Measurements from ENCODE around the gene GNL1.

Gene GNL1

GRCh38 chr6:30578051-30578450 is 21.8 kb upstream of the GNL1 start:
- Mint-ChIP-seq H3K27ac (peak overlapping the region; percentile 41), H3K9me3 (no peaks in the 10 kb centered on the region), H3K4me3 (no peak overlapping the region), H3K27me3 (no peaks in the 10 kb centered on the region), H3K36me3 (peaks cover 29% of the 10 kb centered on the region), H3K4me1 (peaks cover 44% of the 10 kb centered on the region)

- H3K4me3 Mint-ChIP-seq, result peak overlapping the region; percentile 99
- no peaks in the 10 kb centered on the region for H3K27me3 Mint-ChIP-seq
- H3K4me1 Mint-ChIP-seq, result peaks cover 83% of the 10 kb centered on the region
- H3K9me3 Mint-ChIP-seq, result no peaks in the 10 kb centered on the region
- peak overlapping the region; percentile 46 for H3K27ac Mint-ChIP-seq
- peaks cover 24% of the 10 kb centered on the region for H3K36me3 Mint-ChIP-seq
Observed at GRCh38 chr6:30573113-30573512, 16.8 kb upstream of the GNL1 start.

GRCh38 chr6:30572148-30572547 is 15.9 kb upstream of the GNL1 start:
- peak overlapping the region; percentile 99 for H3K27ac Mint-ChIP-seq
- peaks cover 81% of the 10 kb centered on the region for H3K4me1 Mint-ChIP-seq
- peaks cover 15% of the 10 kb centered on the region for H3K36me3 Mint-ChIP-seq
- H3K27me3 Mint-ChIP-seq, result no peaks in the 10 kb centered on the region
- H3K9me3 Mint-ChIP-seq, result no peaks in the 10 kb centered on the region
- peak overlapping the region; percentile 99 for H3K4me3 Mint-ChIP-seq

- Mint-ChIP-seq H3K36me3 (peaks cover 14% of the 10 kb centered on the region), H3K27ac (peak overlapping the region; percentile 99), H3K4me3 (peak overlapping the region; percentile 99), H3K27me3 (no peaks in the 10 kb centered on the region), H3K9me3 (no peaks in the 10 kb centered on the region), H3K4me1 (peaks cover 80% of the 10 kb centered on the region)
Observed at GRCh38 chr6:30571762-30572082, 15.4 kb upstream of the GNL1 start.

- Mint-ChIP-seq H3K4me1 (peaks cover 75% of the 10 kb centered on the region), H3K9me3 (no peaks in the 10 kb centered on the region), H3K27ac (peak within 1 kb of the TSS; percentile 99), H3K4me3 (peak within 1 kb of the TSS; percentile 99), H3K27me3 (no peaks in the 10 kb centered on the region), H3K36me3 (peaks cover 11% of the 10 kb centered on the region)
Observed at GRCh38 chr6:30571075-30571761, 14.9 kb upstream of the GNL1 start, which contains the start of gene ABCF1. Gene ABCF1, plus strand, starts transcription at chr6:30571442. Its CDS starts 46 bp downstream, at chr6:30571488.

GRCh38 chr6:30570740-30571074 is 14.4 kb upstream of the GNL1 start:
- H3K27ac Mint-ChIP-seq, result peak overlapping the region; percentile 99
- H3K27me3 Mint-ChIP-seq, result no peaks in the 10 kb centered on the region
- peak overlapping the region; percentile 99 for H3K4me3 Mint-ChIP-seq
- H3K36me3 Mint-ChIP-seq, result peaks cover 11% of the 10 kb centered on the region
- peaks cover 78% of the 10 kb centered on the region for H3K4me1 Mint-ChIP-seq
- no peaks in the 10 kb centered on the region for H3K9me3 Mint-ChIP-seq

GRCh38 chr6:30570263-30570662 is 14.0 kb upstream of the GNL1 start:
- Mint-ChIP-seq H3K9me3 (no peaks in the 10 kb centered on the region), H3K27ac (peak overlapping the region; percentile 73), H3K36me3 (peaks cover 11% of the 10 kb centered on the region), H3K4me3 (peak overlapping the region; percentile 99), H3K27me3 (no peaks in the 10 kb centered on the region), H3K4me1 (peaks cover 80% of the 10 kb centered on the region)

- H3K36me3 Mint-ChIP-seq, result peaks cover 9% of the 10 kb centered on the region
- no peak overlapping the region for H3K4me3 Mint-ChIP-seq
- peak overlapping the region; percentile 31 for H3K27ac Mint-ChIP-seq
- H3K27me3 Mint-ChIP-seq, result no peaks in the 10 kb centered on the region
- peaks cover 66% of the 10 kb centered on the region for H3K4me1 Mint-ChIP-seq
- H3K9me3 Mint-ChIP-seq, result no peaks in the 10 kb centered on the region
Observed at GRCh38 chr6:30568245-30568644, 12.0 kb upstream of the GNL1 start.

- H3K9me3 Mint-ChIP-seq, result no peaks in the 10 kb centered on the region
- no peaks in the 10 kb centered on the region for H3K27me3 Mint-ChIP-seq
- peaks cover 12% of the 10 kb centered on the region for H3K36me3 Mint-ChIP-seq
- peaks cover 54% of the 10 kb centered on the region for H3K4me1 Mint-ChIP-seq
- H3K27ac Mint-ChIP-seq, result no peak overlapping the region
- no peak overlapping the region for H3K4me3 Mint-ChIP-seq
Observed at GRCh38 chr6:30565772-30566171, 9.5 kb upstream of the GNL1 start.

- Mint-ChIP-seq H3K36me3 (peaks cover 14% of the 10 kb centered on the region), H3K9me3 (no peaks in the 10 kb centered on the region), H3K27ac (peak overlapping the region; percentile 79)
Observed at GRCh38 chr6:30564114-30564513, 7.8 kb upstream of the GNL1 start.

GRCh38 chr6:30562470-30563425 is 6.5 kb upstream of the GNL1 start:
- Mint-ChIP-seq H3K4me1 (peaks cover 55% of the 10 kb centered on the region), H3K4me3 (no peak overlapping the region), H3K9me3 (no peaks in the 10 kb centered on the region), H3K27ac (peak overlapping the region; percentile 56), H3K27me3 (no peaks in the 10 kb centered on the region), H3K36me3 (peaks cover 14% of the 10 kb centered on the region)

More at GRCh38 chr6:30564114-30564513, 7.8 kb upstream of the GNL1 start:
- H3K4me3 Mint-ChIP-seq, result no peak overlapping the region
- H3K4me1 Mint-ChIP-seq, result peaks cover 51% of the 10 kb centered on the region
- H3K27me3 Mint-ChIP-seq, result no peaks in the 10 kb centered on the region

GRCh38 chr6:30560930-30561329 is 4.6 kb upstream of the GNL1 start:
- peaks cover 18% of the 10 kb centered on the region for H3K36me3 Mint-ChIP-seq
- no peaks in the 10 kb centered on the region for H3K9me3 Mint-ChIP-seq
- no peak overlapping the region for H3K4me3 Mint-ChIP-seq
- no peaks in the 10 kb centered on the region for H3K27me3 Mint-ChIP-seq
- no peak overlapping the region for H3K27ac Mint-ChIP-seq
- H3K4me1 Mint-ChIP-seq, result peaks cover 56% of the 10 kb centered on the region

GRCh38 chr6:30557683-30557981 is 1.3 kb upstream of the GNL1 start:
- no peaks in the 10 kb centered on the region for H3K9me3 Mint-ChIP-seq
- H3K4me3 Mint-ChIP-seq, result peak overlapping the region; percentile 100
- peak overlapping the region; percentile 100 for H3K27ac Mint-ChIP-seq
- H3K4me1 Mint-ChIP-seq, result peaks cover 51% of the 10 kb centered on the region
- H3K27me3 Mint-ChIP-seq, result no peaks in the 10 kb centered on the region
- peaks cover 11% of the 10 kb centered on the region for H3K36me3 Mint-ChIP-seq

- Mint-ChIP-seq H3K9me3 (no peaks in the 10 kb centered on the region), H3K36me3 (peaks cover 9% of the 10 kb centered on the region), H3K27ac (peak within 1 kb of the TSS; percentile 100), H3K27me3 (no peaks in the 10 kb centered on the region), H3K4me3 (peak within 1 kb of the TSS; percentile 100), H3K4me1 (peaks cover 46% of the 10 kb centered on the region)
Observed at GRCh38 chr6:30556906-30557682, 805 bp upstream of the GNL1 start, which contains the start of gene PRR3. Gene PRR3, plus strand, starts transcription at chr6:30557295. Its CDS starts 50 bp downstream, at chr6:30557345.

- Mint-ChIP-seq H3K9me3 (no peaks in the 10 kb centered on the region), H3K4me3 (peak overlapping the region; percentile 100), H3K27me3 (no peaks in the 10 kb centered on the region), H3K27ac (peak overlapping the region; percentile 100), H3K4me1 (peaks cover 49% of the 10 kb centered on the region), H3K36me3 (peaks cover 13% of the 10 kb centered on the region)
Observed at GRCh38 chr6:30555816-30556065, 548 bp downstream of the GNL1 start.

Data from activated naive CD4-positive, alpha-beta T cell treated with anti-CD3 and anti-CD28 coated beads, Interleukin-2, amount 50 U/mL, for 24 hours (primary cell).